GM06990 (cell line): ENCODE results near the gene DUSP28.
"Not testable (repeated sequence)": the region's sequence is repeated elsewhere in the genome, so short reads cannot be mapped to it uniquely, and the experiment has no call there.

ENCODE experiments used
- DNase-seq: peaks from one replicate; pipeline ENCODE4 v3.0.0-alpha.2; 2011; ENCODE audit not compliant: insufficient read length; ENCODE audit errors: extremely low read depth
- H3K27me3 ChIP-seq: replicated peaks from 2 replicates; pipeline ENCODE4 v1.6.0; 2011; ENCODE audit warnings: low read length; ENCODE audit not compliant: control insufficient read depth, insufficient read depth
- H3K36me3 ChIP-seq: 2 replicates; pipeline ENCODE4 v1.5.1; 2011; ENCODE audit warnings: low read length; ENCODE audit not compliant: control insufficient read depth, insufficient read depth
- H3K4me3 ChIP-seq: replicated peaks from 2 replicates; pipeline ENCODE4 v1.5.1; 2011; ENCODE audit warnings: low read depth, mild to moderate bottlenecking, control low read depth, low read length
- TF ChIP-seq, protein P1 (sequence below): IDR thresholded peaks from 2 replicates; pipeline ENCODE4 v1.5.1; 2011; ENCODE audit warnings: low read length, control low read depth, mild to moderate bottlenecking, inconsistent platforms; ENCODE audit not compliant: insufficient read depth, poor library complexity, severe bottlenecking

DUSP28 gene

DNA sequence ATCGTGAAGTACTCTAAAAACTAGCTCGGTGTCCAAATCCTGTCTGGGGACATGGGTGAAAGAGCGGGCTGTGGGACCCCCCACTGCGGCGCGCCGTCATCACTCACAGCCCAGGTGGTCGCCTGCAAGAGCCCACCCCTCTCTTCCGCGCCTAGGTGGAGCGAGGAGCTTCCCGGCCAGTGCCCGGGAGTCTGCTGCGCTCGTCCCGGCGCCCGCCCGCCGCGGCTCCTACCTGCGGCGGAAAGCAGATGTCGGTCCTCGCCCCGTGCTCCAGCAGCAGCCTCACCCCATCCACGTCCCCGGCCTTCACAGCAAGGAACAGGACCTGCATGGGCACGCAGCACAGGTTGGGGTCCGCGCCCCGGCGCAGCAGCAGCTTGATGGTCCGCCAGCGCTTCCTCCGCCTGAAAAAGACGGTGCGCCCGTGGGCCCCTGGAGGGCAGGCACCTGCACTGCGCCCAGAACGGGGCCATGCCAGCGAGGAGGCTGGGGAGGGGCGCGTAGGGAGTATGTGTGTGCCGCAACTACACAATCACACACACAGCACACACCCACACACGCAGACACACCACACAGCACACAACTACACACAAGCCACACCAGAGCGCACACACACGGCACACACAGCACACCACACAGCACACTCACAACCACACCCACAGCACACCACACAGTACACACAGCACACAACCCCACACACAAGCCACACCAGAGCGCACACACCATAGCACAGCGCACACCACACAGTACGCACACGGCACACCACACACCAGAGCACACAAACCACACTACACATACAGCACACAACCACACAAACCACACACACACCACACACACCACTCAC is 39.8 kb upstream of the DUSP28 start:
- H3K36me3 ChIP-seq = peaks cover 11% of the 10 kb centered on the region
- H3K4me3 ChIP-seq = no peak overlapping the region
- no peaks in the 10 kb centered on the region for H3K27me3 ChIP-seq
- TF ChIP-seq, protein P1, sequence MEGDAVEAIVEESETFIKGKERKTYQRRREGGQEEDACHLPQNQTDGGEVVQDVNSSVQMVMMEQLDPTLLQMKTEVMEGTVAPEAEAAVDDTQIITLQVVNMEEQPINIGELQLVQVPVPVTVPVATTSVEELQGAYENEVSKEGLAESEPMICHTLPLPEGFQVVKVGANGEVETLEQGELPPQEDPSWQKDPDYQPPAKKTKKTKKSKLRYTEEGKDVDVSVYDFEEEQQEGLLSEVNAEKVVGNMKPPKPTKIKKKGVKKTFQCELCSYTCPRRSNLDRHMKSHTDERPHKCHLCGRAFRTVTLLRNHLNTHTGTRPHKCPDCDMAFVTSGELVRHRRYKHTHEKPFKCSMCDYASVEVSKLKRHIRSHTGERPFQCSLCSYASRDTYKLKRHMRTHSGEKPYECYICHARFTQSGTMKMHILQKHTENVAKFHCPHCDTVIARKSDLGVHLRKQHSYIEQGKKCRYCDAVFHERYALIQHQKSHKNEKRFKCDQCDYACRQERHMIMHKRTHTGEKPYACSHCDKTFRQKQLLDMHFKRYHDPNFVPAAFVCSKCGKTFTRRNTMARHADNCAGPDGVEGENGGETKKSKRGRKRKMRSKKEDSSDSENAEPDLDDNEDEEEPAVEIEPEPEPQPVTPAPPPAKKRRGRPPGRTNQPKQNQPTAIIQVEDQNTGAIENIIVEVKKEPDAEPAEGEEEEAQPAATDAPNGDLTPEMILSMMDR = no peak
- no peak for DNase-seq

DNA sequence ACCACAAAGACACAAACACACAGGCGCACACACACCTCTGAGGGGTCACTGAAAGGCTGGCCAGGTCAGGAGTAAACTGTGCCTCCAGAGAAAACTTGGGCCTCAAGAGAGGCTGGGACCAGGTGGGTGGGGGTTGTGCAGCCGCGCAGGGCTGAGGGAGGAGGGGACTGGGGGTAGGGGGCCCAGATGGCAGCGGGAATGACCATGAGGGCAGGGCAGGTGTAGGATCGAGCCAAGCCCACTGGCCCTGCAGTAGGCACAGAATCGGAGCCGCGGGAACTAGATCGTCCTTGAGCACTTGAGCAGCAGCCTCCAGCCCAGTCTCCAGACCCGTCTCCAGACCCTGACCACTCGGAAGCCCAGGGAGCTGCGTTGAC is 39.2 kb upstream of the DUSP28 start:
- Histone ChIP-seq H3K4me3 (no peak overlapping the region), H3K27me3 (no peaks in the 10 kb centered on the region), H3K36me3 (peaks cover 12% of the 10 kb centered on the region)
- TF ChIP-seq, protein P1 = no peak
- DNase-seq = no peak

DNA sequence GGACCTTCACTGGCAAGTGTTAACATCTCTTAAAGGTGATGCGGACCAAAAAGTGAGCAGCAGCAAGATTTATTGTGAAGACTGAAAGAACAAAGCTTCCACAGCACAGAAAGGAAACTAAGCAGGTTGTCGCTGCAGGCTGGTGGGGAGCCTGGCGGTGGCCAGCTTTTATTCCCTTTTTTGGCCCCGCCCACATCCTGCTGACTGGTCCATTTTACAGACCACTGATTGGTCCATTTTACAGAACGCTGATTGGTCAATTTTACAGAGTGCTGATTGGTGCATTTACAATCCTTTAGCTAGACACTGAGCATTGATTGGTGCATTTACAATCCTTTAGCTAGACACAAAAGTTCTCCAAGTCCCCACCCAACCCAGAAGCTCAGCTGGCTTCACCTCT is 38.3 kb upstream of the DUSP28 start:
- not testable (repeated sequence) for H3K4me3 ChIP-seq, DNase-seq, H3K27me3 ChIP-seq
- peaks cover 14% of the 10 kb centered on the region for H3K36me3 ChIP-seq

DNA sequence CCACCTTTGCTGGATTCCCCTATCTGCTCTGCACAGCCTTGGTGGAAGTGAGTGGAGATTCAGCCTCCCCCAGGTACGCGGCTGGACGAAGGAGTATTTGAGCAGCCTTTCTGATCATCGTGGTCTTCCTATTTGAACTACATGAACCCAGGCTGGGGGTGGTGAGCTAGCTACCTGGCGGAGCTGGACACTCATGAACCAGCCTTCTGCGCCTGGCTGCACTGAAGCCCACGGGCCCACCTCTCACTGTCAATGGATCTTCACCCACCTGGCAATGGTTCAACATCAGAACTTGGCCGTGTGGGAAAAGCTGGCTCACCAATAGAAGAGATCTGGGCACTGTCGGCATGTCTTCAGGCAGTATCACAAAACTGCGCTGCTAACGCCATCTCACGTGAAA is 37.8 kb upstream of the DUSP28 start:
- H3K36me3 ChIP-seq = peaks cover 14% of the 10 kb centered on the region
- TF ChIP-seq, protein P1 = no peak
- no peaks in the 10 kb centered on the region for H3K27me3 ChIP-seq
- H3K4me3 ChIP-seq = no peak overlapping the region
- no peak for DNase-seq

DNA sequence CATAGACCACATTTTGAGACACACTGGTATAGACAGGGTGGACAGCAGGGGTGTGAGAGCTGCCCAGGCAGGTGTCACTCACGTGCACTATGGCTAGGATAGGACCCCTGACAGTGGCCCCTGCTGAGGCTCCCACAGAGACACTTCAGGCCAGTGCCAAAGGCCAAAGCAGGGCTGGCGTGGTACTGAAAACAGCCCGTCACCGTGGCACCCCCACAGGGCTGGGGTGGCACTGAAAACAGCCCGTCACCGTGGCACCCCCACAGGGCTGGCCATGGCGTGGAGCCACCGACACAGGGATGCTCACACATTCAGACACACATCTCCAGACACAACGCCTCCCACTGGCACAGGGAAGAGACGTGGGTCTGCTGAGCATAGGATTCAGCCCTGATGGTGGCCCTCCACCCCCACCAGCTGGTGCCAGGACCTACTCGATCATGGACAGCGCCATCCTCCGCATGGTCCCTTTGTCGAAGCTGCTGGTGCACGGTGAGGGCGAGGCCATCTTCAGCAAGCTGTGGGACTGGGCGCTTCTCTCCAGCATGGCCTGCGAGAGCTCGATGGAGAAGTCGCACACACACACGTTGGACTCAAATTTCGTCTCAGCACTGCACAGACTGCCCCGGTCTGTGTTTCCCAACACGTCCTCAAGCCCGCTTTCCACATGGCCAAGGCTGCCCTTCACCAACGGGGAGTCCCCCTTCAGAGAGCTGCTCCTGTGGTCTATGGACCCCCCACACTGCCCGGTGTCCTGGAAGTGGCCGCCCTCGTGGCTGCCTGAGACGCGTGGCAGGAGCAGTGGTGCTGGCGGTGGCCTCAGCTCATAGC is 36.5 kb upstream of the DUSP28 start:
- Histone ChIP-seq H3K4me3 (no peak overlapping the region), H3K27me3 (no peaks in the 10 kb centered on the region), H3K36me3 (peaks cover 14% of the 10 kb centered on the region)
- TF ChIP-seq, protein P1 = no peak
- DNase-seq = no peak
